SK-N-MC (cell line): ENCODE data around the gene EBNA1BP2.

Experiments used
- EZH2 ChIP-seq: fragments of 200-600 bp; sonication (generic); IDR thresholded peaks from one replicate; pipeline ENCODE4 v1.6.1; 2017; ENCODE audit warnings: antibody characterized with exemption
- POLR2AphosphoS5 ChIP-seq: IDR thresholded peaks from 2 replicates; pipeline ENCODE4 v1.6.1; 2012; ENCODE audit warnings: mild to moderate bottlenecking, low read depth, low read length, borderline replicate concordance

- TF ChIP-seq POLR2AphosphoS5 (no peak), EZH2 (no peak)
Observed at GRCh38 chr1:43214501-43215444, 42.7 kb upstream of the EBNA1BP2 start.
